Keratinocyte (primary cell): ENCODE results near the gene DNAJB5.

Experiments
- CTCF ChIP-seq, 3 experiments: IDR thresholded peaks in 1 of 3; conservative IDR thresholded peaks in 1 of 3; optimal IDR thresholded peaks in 1 of 3; 2 replicates in 2 of 3; 3 replicates in 1 of 3; pipeline versions ENCODE3 to v1.5.1; 2011; ENCODE audit warnings: low read length in 3 of 3, mild to moderate bottlenecking in 3 of 3, moderate library complexity in 2 of 3, control low read depth in 1 of 3, inconsistent platforms in 1 of 3; ENCODE audit not compliant: insufficient read depth in 2 of 3; ENCODE audit errors: extremely low read depth in 1 of 3
- EZH2 ChIP-seq: IDR thresholded peaks from one replicate; pipeline ENCODE4 v1.6.1; 2012; ENCODE audit warnings: inconsistent platforms, mild to moderate bottlenecking, low read length, moderate library complexity

- TF ChIP-seq CTCF (optimal IDR thresholded peaks at IDR 0.05 in 1 of 3, IDR thresholded peaks at IDR 0.05 in 1 of 3, conservative IDR thresholded peaks at IDR 0.05 in 1 of 3; ENCODE audit: extremely low read depth in 1 of 3, insufficient read depth in 2 of 3, low read length in 3 of 3) (no peak), EZH2 (no peak)
Measured at GRCh38 chr9:34963552-34963951, 26.0 kb upstream of the DNAJB5 start.
